ENCODE measurements around the gene KRTAP22-1.

The KRTAP22-1 gene

DNA sequence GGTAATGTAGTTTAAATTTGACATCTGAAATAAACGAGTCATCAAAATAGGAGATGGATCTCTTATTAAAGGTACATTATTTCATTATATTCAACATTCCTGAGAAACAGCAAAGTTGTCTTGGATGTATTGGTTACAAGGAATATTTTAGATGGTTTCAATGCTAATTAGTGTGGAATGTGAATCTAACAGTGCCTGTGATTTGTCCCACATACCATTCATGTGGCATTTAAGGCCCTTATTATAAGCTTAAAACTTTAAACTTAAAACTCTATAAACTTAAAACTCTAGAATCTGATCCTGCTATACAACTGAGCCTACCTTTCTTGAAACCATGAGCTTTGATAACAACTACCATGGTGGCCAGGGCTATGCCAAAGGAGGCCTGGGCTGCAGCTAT is at the start of gene KRTAP22-1:
KRTAP22-1 (plus strand) TSS at position 301 of the 400 bp plus-strand sequence.
- no peak for TF ChIP-seq ZNF274 (IDR thresholded peaks at IDR 0.05; ENCODE audit: low read depth, low read length)
- H3K4me3 ChIP-seq (ENCODE audit: low read length) = no peak within 1 kb of the TSS

DNA sequence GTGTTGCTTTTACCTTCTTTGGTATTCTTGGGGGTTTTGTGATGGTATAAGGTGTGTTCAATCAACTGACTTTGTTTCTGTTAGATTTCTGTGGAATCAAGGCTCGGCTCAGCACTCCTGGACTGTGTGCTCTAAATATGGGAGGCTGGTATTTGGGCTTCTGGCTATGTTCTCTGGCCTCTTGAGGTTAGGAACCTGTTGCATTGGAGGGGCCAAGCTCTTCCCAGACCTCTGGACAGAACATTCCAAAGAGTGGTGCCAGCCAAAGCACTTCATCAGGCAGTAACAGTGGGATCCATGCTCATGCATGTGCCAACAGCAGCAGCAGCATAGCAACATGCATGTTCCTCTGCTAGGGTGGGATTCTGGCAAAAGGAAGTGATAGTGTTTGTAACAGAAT is 48.1 kb upstream of the KRTAP22-1 start:
- no peak overlapping the region for H3K4me3 ChIP-seq (ENCODE audit: low read length)
- no peak for TF ChIP-seq ZNF274 (IDR thresholded peaks at IDR 0.05; ENCODE audit: low read depth, low read length)

DNA sequence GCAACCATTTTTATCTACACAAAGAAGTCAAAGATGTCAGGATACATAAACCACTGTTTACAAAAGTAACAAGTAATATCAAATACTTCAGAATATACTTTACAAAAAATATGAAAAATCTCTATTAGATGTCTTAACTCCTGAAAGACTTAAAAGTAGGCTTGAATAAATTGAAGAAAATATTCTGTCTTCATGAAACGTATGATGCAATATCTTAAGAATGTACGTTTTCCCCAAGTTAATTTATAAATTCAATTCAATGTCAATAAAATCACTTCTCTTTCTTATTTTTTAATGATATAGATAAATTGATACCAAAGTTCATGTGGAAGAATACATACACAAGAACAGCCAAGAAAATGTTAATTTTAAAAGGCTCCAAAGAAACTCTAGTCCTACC is 45.8 kb upstream of the KRTAP22-1 start:
- no peak for TF ChIP-seq ZNF274 (IDR thresholded peaks at IDR 0.05; ENCODE audit: low read depth, low read length)
- no peak overlapping the region for H3K4me3 ChIP-seq (ENCODE audit: low read length)

DNA sequence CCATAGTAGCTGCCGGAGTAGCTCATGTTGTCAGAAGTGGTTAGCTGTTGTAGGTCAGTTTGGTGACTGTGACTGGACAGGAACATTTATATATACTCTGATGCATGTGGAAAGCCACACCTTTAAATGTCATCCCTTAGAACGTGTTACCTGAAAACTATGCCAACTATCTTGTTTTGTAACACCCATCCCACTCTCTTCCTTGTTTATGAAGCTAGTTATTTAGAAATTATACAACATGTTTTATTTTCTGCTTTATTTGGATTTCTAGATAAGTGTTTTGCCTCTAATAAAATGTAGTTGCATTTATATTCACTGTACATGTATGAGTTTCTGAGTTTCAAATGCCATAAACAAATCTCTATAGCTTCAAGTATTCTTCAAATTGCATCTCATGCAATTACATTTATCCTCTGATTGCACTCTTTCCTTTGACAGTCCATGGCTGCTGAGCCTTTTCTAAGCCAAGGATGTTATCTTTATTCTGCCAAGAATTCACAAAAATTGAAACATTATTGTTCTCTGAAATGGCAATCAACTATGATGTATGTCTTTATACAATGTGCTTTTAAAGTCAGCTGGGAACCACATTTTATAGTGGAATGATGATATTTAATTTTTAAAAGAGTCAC is 39.5 kb upstream of the KRTAP22-1 start, which contains the start of gene KRTAP19-7:
KRTAP19-7 (minus strand) TSS at position 51 of the 632 bp plus-strand sequence; CDS start at position 26, 25 bp downstream.
- no peak for TF ChIP-seq ZNF274 (IDR thresholded peaks at IDR 0.05; ENCODE audit: low read depth, low read length)

DNA sequence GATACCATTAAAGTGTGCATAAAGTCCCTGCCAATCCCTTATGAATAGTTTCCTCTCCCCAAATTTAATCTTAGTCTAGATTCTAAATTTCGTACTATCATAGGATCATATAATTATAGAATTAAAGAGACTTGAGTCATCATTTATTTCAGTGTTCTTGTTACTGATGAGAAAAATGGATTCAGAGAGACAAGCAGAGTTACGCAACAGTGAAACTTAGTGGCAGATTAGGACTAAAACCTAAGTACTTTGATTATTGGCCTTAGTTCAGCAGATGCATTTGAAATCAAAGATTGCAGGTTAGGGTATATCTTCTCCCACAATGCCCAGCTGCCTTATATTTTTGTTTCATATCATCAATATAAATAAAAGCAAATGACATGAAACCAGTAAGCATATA is 38.9 kb upstream of the KRTAP22-1 start:
- no peak overlapping the region for H3K4me3 ChIP-seq (ENCODE audit: low read length)
- no peak for TF ChIP-seq ZNF274 (IDR thresholded peaks at IDR 0.05; ENCODE audit: low read depth, low read length)

More for the DNA sequence above, 39.5 kb upstream of the KRTAP22-1 start, which contains the start of gene KRTAP19-7:
- H3K4me3 ChIP-seq (ENCODE audit: low read length) = no peak within 1 kb of the TSS

DNA sequence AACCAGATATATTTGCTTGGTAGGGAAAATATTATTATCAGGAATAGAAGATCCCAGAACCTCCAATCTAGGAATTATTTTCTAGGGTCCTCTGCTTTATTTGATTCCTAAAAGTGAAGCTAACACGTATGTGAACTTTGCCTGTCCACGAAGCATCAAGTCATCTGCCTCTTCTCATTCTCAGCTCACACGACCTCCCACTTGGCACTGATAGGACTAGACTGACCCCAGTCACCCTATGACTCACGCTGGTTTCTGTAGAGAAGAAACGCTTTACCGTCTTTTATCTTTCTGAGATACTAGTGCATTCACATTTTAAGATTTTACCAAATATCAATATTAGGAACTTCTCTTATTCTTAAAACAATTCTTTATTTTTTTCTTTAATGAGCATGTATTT is 37.8 kb upstream of the KRTAP22-1 start:
- H3K4me3 ChIP-seq (ENCODE audit: low read length) = no peak overlapping the region
- TF ChIP-seq ZNF274 (IDR thresholded peaks at IDR 0.05; ENCODE audit: low read depth, low read length) = no peak

DNA sequence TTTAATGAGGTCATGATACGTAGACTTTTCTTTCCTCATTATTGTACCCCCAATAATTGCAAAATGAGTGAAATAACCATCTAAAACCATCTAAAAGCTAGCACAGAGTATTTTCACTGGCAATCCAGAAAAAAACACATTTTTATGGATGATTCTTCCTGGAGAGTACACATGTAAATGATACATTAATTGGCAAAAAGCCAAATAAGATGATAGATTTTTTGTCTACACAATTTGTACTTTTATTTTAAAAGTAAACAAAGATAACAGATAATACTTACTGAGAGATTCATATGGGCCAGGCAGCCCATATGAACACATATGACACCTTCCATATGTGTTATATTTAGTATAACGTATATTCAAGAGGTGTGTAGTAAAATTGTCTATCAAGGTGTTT is 37.3 kb upstream of the KRTAP22-1 start:
- TF ChIP-seq ZNF274 (IDR thresholded peaks at IDR 0.05; ENCODE audit: low read depth, low read length) = no peak
- H3K4me3 ChIP-seq (ENCODE audit: low read length) = no peak overlapping the region

DNA sequence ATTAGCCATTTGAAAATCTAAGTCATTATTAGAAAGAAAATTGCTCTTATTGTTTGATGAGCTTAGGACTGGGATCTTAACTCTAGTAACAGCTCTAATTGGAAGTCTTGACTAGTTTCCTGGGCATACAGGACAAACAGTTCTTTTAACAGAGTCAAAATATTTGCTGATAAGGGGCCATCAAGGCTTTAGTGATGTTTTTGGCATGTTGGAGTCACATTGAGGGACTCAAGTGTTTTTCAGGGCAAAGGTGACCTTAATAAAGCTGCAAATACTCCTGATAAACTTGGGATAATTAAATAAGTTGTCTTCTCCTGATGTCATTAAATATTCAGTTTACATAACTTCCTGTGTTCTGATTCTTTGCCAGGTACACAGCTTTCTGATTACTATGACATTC is 33.3 kb upstream of the KRTAP22-1 start:
- TF ChIP-seq ZNF274 (IDR thresholded peaks at IDR 0.05; ENCODE audit: low read depth, low read length) = no peak
- H3K4me3 ChIP-seq (ENCODE audit: low read length) = no peak overlapping the region

DNA sequence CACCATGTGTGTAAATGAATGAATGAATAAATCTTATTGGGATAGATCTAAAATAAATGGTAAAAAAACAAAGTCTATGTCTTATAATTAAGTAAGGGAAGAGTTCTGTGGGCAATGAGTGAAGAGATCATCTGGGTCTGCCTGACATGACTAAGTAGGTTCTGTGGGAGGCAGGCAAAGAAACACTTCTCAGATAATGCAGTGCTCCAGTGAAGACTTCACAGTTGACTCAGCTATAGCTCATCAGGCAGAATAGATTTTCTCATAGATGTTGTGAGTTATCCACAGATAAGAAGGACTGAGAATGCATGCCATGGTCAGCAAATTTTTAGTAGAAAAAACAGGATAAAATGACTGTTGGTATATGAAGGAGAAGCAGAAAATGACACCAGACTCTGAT is 23.1 kb upstream of the KRTAP22-1 start:
- no peak overlapping the region for H3K4me3 ChIP-seq (ENCODE audit: low read length)
- no peak for TF ChIP-seq ZNF274 (IDR thresholded peaks at IDR 0.05; ENCODE audit: low read depth, low read length)

DNA sequence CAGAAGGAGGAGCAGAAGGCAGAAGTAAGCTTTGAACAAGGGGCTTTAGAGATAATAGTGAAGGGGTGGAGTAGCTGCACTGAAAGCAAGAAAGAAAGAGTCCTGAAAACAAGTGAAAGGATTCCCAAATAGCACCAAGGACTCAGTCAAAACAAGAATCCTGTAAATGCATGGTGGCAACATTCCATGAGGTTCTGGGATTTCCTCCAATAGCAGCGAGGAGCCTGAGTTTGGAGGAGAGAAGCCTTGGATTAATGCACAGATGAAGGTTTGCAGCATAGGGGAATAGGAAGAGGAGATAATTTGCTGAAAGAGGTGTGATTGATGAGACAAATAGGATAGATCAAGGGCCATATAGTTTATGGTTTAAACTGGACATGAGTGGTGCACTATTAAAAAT is 21.5 kb upstream of the KRTAP22-1 start:
- no peak for TF ChIP-seq ZNF274 (IDR thresholded peaks at IDR 0.05; ENCODE audit: low read depth, low read length)
- H3K4me3 ChIP-seq (ENCODE audit: low read length) = no peak overlapping the region

DNA sequence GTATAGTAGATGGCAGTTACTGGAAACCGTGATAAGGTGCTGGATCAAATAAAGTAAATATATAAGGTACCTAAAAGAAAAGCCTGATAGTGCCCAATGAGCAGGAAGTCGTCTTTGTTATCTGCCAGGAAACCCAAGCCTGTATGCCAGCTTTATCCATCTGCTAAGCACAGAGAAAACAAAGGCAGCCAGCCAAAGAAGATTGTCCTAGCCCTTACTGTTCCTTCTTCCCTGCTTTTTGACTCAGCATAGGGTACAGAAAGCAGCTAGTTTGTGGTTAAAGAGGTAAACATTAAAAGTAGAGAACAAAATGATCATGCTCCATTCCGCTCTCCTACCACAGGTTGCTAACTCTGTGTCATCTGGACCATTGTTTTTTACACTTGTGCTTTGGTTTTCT is 20.8 kb upstream of the KRTAP22-1 start:
- no peak for TF ChIP-seq ZNF274 (IDR thresholded peaks at IDR 0.05; ENCODE audit: low read depth, low read length)
- no peak overlapping the region for H3K4me3 ChIP-seq (ENCODE audit: low read length)

DNA sequence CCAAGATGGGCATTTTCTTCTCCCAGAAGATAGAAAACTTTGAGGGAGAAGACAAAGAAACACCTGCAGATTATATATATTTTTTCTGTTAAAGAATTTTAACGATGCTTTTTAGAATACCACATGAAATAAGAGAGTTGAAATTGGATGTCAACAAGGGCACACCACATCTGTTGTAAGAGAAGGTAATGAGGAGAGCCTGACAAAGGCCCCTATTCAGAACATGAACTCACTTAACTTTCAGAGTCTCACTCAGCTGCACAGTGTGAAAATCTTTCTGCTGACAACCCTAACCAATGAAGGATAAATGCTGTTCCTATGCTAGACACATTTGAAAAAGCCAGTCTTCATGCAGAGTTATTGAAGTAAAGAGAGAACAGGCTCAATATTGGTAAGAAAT is 18.0 kb upstream of the KRTAP22-1 start:
- H3K4me3 ChIP-seq (ENCODE audit: low read length) = no peak overlapping the region
- no peak for TF ChIP-seq ZNF274 (IDR thresholded peaks at IDR 0.05; ENCODE audit: low read depth, low read length)

DNA sequence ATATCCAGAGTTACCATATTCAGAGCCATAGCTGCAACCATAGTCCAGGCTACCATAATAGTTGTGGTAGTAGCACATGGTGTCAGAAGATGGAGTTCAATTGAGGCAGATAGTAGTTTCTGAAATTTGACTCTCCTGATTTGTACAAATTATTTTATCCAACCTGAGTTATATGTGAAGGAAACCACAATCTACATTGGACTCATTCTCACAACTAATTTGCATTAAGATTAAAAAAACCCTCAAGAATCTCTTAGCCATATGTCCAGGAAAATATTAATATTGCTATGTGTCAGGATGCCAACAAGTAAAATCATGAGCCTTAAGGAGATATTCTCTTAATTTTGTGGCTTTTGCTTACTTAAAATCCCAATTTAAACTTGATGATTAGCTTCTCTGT is 10.6 kb upstream of the KRTAP22-1 start, which contains the start of gene KRTAP22-2:
KRTAP22-2 (minus strand) TSS at position 101 of the 400 bp plus-strand sequence.
- H3K4me3 ChIP-seq (ENCODE audit: low read length) = no peak within 1 kb of the TSS

DNA sequence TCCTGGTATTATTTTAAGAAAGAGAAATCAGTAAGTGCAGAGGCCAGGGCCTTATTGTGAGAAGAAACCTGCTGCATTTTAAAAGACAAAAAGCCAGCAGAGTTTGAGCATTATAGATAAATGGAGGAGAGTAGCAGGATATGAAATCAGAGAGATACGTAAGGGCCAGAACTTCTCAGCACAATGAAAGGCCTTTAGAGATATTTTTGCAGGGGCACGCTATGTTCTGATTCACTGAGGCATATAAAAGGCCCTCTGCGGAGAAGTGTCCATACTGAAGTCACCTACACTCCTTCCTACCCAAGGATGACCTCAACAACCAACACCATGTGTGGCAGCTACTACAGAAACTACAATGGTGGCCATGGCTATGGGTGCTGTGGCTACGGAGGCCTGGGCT is 8.7 kb upstream of the KRTAP22-1 start, which contains the start of gene KRTAP6-3:
KRTAP6-3 (plus strand) TSS at position 301 of the 400 bp plus-strand sequence; CDS start at position 307, 6 bp downstream.
- no peak within 1 kb of the TSS for H3K4me3 ChIP-seq (ENCODE audit: low read length)
- no peak for TF ChIP-seq ZNF274 (IDR thresholded peaks at IDR 0.05; ENCODE audit: low read depth, low read length)

More for the DNA sequence above, 10.6 kb upstream of the KRTAP22-1 start, which contains the start of gene KRTAP22-2:
- no peak for TF ChIP-seq ZNF274 (IDR thresholded peaks at IDR 0.05; ENCODE audit: low read depth, low read length)

DNA sequence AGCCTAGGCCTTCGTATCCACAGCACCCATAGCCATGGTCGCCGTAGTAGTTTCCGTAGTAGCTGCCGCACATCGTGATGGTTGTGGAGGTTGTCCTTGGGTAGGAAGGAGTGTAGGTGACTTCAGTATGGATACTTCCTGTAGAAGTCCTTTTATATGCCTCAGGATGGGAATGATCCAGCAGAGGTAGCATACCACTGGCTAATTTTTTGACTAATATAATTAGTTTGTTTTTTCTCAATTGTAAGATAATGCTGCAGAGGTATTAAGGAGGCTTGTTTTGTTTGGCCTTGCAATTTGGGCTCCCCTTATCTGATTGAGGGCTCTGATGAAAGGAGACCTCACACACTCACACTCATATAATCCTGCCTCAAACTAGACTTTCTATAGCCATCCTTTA is 2.1 kb upstream of the KRTAP22-1 start, which contains the start of gene KRTAP6-2:
KRTAP6-2 (minus strand) TSS at position 101 of the 400 bp plus-strand sequence; CDS start at position 73, 28 bp downstream.
- no peak for TF ChIP-seq ZNF274 (IDR thresholded peaks at IDR 0.05; ENCODE audit: low read depth, low read length)
- no peak within 1 kb of the TSS for H3K4me3 ChIP-seq (ENCODE audit: low read length)

Data from GM08714 (cell line).